GM10248 (cell line): Measurements from ENCODE around the gene KCNIP4.

ENCODE experiments used
- CTCF ChIA-PET: fragments of 300-600 bp; sonication (Branson Sonifier 250); formaldehyde crosslinking; extraction: SDS; loops from one replicate; lab custom pipeline; 2021; ENCODE audit warnings: antibody characterized with exemption; lab: Yijun Ruan, JAX
- POLR2A ChIA-PET: fragments of 350-650 bp; sonication (Branson Sonifier 250); formaldehyde crosslinking; extraction: SDS; loops from one replicate; lab custom pipeline; 2020; ENCODE audit warnings: antibody characterized with exemption; lab: Yijun Ruan, JAX
- DNase-seq: peaks from one replicate; pipeline ENCODE4 v3.0.0; 2012; ENCODE audit errors: extremely low spot score
- TF ChIP-seq, protein P1 (sequence below): IDR thresholded peaks from 2 replicates; pipeline ENCODE4 v1.5.1; 2012; ENCODE audit warnings: mild to moderate bottlenecking, low read depth; ENCODE audit errors: extremely low read depth, missing control alignments, control extremely low read depth

The KCNIP4 gene

DNA sequence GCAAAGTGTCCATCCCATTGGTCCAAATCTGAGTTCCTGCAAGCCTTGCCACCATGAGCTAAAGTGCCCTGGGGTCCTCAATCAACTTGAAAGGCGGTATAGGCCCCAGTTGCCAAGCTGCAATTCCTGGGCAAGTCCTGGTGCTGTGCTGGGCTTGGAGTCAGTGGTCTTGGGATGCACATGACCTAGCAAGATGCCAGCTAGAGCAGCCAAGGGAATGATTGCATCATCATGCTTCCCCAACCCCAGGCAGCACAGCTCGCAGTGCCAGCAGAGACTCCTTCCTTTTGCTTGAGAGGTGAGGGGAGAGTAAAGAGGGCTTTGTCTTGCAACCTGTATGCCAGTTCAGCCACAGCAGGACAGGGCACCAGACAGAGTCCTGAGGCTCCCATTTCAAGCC lies 50.5 kb downstream of the KCNIP4 start:
- DNase-seq = no peak
- ChIA-PET CTCF (interaction anchor here (1.0 to 1.2 kb wide), 2 partner anchors 15 to 41 kb away, joined by 3 read pairs; no protein-coding TSS in a partner anchor), POLR2A (no interaction called here)
- TF ChIP-seq, protein P1, sequence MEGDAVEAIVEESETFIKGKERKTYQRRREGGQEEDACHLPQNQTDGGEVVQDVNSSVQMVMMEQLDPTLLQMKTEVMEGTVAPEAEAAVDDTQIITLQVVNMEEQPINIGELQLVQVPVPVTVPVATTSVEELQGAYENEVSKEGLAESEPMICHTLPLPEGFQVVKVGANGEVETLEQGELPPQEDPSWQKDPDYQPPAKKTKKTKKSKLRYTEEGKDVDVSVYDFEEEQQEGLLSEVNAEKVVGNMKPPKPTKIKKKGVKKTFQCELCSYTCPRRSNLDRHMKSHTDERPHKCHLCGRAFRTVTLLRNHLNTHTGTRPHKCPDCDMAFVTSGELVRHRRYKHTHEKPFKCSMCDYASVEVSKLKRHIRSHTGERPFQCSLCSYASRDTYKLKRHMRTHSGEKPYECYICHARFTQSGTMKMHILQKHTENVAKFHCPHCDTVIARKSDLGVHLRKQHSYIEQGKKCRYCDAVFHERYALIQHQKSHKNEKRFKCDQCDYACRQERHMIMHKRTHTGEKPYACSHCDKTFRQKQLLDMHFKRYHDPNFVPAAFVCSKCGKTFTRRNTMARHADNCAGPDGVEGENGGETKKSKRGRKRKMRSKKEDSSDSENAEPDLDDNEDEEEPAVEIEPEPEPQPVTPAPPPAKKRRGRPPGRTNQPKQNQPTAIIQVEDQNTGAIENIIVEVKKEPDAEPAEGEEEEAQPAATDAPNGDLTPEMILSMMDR = no peak

DNA sequence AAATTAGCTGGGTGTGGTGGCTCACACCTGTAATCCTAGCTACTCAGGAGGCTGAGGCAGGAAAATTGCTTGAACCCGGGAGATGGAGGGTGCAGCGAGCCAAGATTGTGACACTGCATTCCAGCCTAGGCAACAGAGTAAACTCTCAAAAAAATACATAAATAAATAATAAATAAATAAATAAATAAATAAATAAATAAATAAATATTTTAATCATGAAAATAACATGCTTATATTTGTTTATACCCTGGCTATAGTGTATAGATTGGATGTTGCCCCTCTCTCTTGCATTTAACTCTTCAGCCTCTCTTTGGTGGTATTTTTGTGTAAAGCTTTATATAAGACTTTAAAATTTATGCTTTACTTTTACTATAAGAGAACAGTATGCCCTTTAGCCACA lies 51.8 kb downstream of the KCNIP4 start:
- POLR2A ChIA-PET = no interaction called here
- CTCF ChIA-PET = interaction anchor here (1.4 kb wide), 1 partner anchor 12 kb away, joined by 3 read pairs; no protein-coding TSS in a partner anchor
- DNase-seq = no peak
- TF ChIP-seq, protein P1 = no peak

DNA sequence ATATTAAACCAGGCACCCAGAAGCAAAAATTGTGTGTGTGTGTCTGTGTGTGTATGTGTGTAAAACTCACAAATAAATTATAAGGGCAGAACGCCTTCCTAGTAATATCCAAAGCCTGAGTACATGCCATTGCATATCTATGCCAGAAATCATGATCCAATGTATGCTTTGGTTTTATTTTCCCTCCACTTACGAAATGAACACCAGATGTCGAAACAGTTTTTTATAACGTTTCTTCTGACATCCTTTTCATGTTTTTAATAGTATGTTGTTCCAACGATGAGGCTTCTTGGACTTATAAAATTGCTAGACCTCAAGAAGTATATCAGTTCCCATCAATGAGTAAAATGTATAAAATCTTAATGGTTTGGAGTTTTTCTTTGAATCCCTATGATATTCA lies 55.4 kb downstream of the KCNIP4 start:
- POLR2A ChIA-PET = no interaction called here
- CTCF ChIA-PET = no interaction called here
- TF ChIP-seq, protein P1 = no peak
- no peak for DNase-seq

DNA sequence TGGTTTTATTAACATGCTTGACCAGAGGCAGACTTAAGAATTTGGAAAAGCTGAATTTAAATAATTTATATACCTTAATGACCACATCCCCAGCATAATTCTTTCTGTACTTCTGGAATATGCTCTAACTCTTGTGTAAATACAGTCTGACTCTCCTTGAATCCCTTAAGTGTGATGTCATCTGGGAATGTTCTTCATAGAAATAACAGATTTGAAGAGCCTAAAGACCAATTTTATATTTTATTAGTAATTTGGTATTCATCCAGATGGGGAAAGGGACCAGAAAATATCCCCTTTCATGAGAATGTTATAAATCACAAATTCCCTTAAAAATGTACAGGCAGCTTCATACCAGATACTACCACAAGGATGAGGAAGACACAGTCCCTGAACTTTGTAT lies 58.3 kb downstream of the KCNIP4 start:
- DNase-seq = no peak
- ChIA-PET CTCF (no interaction called here), POLR2A (no interaction called here)
- TF ChIP-seq, protein P1 = no peak

DNA sequence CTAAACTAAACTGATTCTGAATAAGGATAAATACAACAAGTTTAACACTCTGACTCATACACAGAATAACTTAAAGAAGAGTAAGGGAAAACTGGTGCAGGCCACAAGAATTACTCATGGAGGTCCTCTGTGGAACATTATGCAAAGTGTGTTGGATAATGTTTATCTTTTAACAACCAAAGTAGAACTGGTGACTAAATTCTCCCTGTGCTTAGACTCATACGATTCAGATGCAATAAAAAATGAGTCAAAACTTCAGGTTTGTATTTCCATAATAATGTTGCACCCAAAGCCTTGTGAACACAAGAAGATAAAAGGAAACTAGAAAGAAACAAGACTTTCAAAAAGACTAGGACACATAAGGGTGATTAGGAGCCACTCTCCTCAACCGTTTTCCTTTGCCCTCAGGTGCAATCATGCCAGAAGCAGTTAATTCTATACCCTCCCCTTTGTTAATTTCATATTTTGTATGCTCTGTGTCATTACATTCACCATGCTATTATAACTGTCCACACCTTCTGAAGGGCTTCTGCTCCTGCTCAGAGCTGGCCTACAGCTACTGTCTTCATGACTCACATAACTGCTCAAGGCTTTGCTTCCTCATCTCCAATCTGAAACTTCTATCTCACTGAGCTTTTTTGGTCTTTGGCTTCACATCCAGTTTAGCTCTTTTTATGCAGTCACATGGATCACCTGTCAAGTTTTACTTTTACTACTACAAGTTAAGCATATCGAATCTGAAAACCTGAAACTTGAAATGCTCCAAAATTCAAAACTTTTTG lies 60.2 kb downstream of the KCNIP4 start:
- TF ChIP-seq, protein P1 = no peak
- DNase-seq = no peak
- ChIA-PET CTCF (interaction anchor here (1.0 kb wide), 1 partner anchor 10 kb away, joined by 3 read pairs; no protein-coding TSS in a partner anchor), POLR2A (no interaction called here)

DNA sequence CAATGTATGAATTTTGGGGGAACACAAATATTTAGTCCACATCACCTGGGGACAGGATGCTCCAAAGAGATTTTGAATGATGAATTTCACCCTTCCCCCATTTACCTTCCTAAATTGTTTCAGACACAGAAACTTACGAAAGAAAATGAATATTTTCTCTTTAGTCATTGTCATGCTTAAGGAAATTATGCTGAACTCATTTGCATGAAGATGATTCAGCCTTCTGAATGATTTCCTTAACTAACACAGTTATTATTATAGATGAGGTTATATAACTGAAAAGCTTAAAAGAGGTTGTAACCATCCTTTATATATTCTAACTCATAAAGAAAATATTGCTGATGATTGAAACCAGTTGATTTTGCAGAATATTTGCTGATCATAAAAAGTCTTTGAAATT lies 61.1 kb downstream of the KCNIP4 start:
- TF ChIP-seq, protein P1 = no peak

More for the DNA sequence above, 61.1 kb downstream of the KCNIP4 start:
- POLR2A ChIA-PET = no interaction called here
- CTCF ChIA-PET = interaction anchor here (1.3 to 1.4 kb wide), 3 partner anchors 8 to 78 kb away, joined by 4 to 5 read pairs (median 4); no protein-coding TSS in a partner anchor
- DNase-seq = no peak
